Measurements from ENCODE around the gene CNRIP1. TPM values are rescaled to one million over a fixed set of nuclear protein-coding genes. Genes with fewer than 3 reads are reported as not detected.
"Not testable (repeated sequence)": the region's sequence is repeated elsewhere in the genome, so short reads cannot be mapped to it uniquely, and the experiment has no call there.

CNRIP1 gene
- polyA plus RNA-seq, 4 donors, result 19.8 to 27.5 (median 21.8) TPM

- no peak for DNase-seq (ENCODE audit: low read depth in 4 of 4, low spot score in 2 of 4)
Measured at GRCh38 chr2:68341583-68341982, 21.8 kb upstream of the CNRIP1 start.

DNA sequence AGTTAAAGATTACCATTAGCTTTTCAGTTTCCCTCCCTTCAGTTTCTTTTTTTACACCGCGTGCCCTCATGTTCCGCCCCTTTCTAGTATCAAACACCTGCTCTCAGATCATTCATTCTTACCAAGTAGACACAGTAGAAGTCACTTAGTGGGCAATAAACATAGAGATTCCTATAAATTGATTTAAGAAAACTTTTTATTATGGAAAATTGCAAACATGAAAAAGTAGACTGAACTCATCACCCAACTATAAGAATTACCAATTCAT lies 21.2 kb upstream of the CNRIP1 start:
- no peak for DNase-seq (ENCODE audit: low read depth in 4 of 4, low spot score in 2 of 4)

DNA sequence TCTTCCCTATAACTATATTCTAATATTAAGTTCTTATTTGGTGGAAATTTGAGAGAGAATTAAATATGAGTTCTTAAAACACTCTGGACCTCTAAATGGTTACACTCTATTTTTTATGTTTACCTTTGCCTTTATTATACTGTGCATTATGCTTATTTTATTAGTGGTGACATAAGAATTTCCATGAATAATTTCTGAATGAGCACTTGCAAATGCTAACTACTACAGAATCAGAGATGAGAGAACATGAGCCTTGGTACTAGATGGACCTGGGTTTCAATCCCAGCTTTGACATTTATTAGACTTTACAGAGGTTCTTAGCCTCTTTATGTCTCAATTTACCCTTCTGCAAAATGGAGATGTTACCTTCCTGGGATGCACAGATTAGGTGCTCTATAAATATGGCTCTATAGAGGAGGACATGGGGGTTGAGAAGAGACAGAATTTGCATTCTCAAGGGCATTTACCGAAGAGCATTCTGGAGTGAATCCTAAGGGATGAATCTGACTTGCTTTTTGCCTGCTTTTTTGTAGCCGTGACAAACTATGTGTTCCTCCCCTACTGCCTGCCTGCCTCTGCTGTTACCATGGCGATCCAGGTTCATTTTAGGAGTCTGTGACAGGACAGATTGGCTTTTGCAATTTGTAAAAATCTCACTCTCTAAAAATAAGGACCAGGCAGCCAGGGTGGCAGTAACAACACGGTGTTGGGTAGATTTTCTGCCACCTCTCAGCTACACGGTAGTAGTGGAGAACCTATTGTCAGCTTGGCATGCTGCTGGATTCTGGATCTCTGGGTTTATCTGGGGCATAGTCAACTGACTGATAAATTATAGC lies 20.7 kb upstream of the CNRIP1 start:
- DNase-seq (ENCODE audit: low read depth in 4 of 4, low spot score in 2 of 4), result no peak

DNA sequence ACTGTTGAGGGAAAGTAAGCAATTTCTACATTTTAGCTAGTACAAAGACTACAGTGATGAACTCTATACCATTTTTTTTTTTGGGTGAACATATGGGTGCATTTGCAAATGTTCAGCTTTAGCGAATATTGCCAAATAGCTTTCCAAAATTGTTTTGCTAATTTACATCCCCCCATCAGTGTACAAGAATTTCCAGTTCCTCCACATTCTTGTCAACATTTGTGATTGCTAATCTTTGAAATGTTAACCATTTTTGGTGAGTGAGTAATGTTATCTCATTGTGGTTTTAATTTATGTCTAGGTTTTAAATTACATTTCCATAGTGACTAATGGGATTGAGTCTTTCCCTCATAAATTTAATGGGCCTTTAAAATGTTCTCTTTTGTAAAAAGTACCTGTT lies 16.4 kb upstream of the CNRIP1 start:
- no peak for DNase-seq (ENCODE audit: low read depth in 4 of 4, low spot score in 2 of 4)

DNA sequence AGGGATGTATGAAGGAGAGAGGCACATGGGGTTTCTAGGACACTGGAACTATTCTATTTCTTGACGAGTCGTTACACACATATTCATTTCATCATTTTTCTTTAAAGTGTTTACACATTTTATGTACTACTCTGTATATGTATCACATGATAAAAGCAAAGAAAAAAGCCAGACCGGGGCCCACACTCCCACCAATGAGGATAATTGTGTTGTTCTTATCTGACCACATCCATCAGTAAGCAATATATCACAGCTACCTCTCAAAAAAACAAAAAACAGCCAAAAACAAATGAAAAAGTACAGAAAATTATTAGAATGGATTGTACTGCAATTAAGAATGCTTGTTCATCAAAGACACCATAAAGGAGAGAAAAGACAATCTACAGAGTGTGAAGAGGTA lies 14.2 kb upstream of the CNRIP1 start:
- no peak for DNase-seq (ENCODE audit: low read depth in 4 of 4, low spot score in 2 of 4)

DNA sequence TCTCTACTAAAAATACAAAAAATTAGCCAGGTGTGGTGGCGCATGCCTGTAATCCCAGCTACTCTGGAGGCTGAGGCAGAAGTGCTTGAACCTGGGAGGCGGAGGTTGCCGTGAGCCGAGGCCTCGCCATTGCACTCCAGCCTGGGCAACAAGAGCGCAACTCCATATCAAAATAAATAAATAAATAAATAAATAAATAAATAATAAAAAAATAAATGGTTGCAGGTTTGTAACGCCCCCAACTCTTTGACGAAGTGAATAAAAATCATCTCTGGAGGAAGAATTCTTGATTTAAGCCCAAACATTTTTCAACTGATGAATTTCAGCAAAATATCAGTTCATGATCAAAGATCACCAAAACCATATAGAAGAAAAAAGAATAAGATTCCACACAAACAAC lies 13.3 kb upstream of the CNRIP1 start:
- no peak for DNase-seq (ENCODE audit: low read depth in 4 of 4, low spot score in 2 of 4)

DNA sequence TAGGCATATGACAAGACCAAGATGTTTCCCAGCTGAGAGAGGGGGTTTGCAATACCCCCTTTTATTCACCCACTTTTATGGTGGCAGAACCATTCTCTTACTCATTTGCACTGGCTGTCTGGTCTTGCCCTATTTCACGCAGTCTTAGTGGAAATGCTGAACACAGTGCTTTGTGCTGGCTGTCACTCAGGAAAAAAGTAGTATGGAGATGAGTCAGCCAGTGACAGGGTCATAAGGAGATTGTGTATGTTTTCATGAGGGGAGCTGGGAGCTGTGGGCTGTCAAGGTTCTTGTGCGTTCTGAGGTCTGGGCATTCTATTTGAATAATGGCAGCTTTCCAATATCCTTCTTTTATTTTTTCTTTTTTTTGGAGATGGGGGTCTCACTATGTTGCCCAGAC lies 10.9 kb upstream of the CNRIP1 start:
- no peak for DNase-seq (ENCODE audit: low read depth in 4 of 4, low spot score in 2 of 4)

DNA sequence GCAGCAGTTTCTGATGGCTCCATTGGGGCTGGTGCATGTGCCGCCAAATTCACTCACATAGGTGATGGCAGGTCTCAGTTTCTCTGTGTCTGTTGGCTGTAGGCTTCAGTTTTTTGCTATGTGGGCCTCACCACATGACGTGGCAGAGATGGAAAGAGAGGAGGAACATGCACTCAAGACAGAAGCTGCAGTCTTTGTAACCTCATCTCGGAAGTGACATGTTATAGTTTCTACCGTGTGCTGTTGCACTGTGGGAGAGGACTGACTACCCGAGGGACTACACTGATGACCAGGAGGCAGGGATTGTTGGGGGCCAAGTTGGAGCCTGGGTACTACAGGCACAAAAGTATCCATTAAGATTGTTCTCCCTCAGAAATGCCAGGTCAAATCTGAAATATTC lies 9.2 kb upstream of the CNRIP1 start:
- no peak for DNase-seq (ENCODE audit: low read depth in 4 of 4, low spot score in 2 of 4)

GRCh38 chr2:68325056-68325455 lies 5.3 kb upstream of the CNRIP1 start:
- DNase-seq (ENCODE audit: low read depth in 4 of 4, low spot score in 2 of 4), result no peak

- DNase-seq (ENCODE audit: low read depth in 4 of 4, low spot score in 2 of 4), result peak; percentile 26 to 53 (median 40)
Measured at GRCh38 chr2:68320118-68320641, 431 bp upstream of the CNRIP1 start.

DNA sequence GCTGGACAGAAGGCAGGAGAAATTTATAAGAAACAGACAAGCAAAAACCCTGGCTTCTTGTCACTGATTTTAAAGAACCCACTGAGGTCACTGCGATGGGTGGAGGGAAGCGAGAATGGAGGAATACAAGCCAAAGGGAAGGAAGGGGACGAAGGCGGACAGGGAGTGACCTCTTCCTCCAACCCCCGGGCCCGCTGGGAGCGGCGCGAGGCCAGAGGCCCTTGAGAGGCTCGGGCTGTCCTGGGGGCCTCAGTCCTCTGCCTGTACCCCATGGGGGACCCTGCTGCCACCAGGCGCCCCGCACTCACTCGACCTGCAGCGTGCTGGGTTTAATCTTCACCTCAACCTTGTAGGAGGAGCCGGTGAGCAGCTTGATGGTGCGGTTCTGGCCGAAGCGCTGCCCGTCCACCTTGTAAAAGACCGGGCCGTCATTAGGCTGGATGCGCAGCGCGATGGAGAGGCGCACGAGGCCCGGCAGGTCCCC lies 793 bp downstream of the CNRIP1 start:
- DNase-seq (ENCODE audit: low read depth in 4 of 4, low spot score in 2 of 4), result peak in 3 of 4 donors; percentile 11 to 41 (median 24)

- DNase-seq (ENCODE audit: low read depth in 4 of 4, low spot score in 2 of 4), result peak in 2 of 4 donors; percentile 2 to 8
Measured at GRCh38 chr2:68317971-68318913, 1.5 kb downstream of the CNRIP1 start.

- DNase-seq (ENCODE audit: low read depth in 4 of 4, low spot score in 2 of 4), result no peak
Measured at GRCh38 chr2:68316111-68316510, 3.6 kb downstream of the CNRIP1 start.

- DNase-seq (ENCODE audit: low read depth in 4 of 4, low spot score in 2 of 4), result no peak
Measured at GRCh38 chr2:68311033-68311432, 8.7 kb downstream of the CNRIP1 start.

- no peak for DNase-seq (ENCODE audit: low read depth in 4 of 4, low spot score in 2 of 4)
Measured at GRCh38 chr2:68309426-68309825, 10.3 kb downstream of the CNRIP1 start.

- not testable (repeated sequence) for DNase-seq (ENCODE audit: low read depth in 4 of 4, low spot score in 2 of 4)
Measured at GRCh38 chr2:68303902-68304272, 15.9 kb downstream of the CNRIP1 start.

- DNase-seq (ENCODE audit: low read depth in 4 of 4, low spot score in 2 of 4), result no peak
Measured at GRCh38 chr2:68303033-68303901, 16.5 kb downstream of the CNRIP1 start.

DNA sequence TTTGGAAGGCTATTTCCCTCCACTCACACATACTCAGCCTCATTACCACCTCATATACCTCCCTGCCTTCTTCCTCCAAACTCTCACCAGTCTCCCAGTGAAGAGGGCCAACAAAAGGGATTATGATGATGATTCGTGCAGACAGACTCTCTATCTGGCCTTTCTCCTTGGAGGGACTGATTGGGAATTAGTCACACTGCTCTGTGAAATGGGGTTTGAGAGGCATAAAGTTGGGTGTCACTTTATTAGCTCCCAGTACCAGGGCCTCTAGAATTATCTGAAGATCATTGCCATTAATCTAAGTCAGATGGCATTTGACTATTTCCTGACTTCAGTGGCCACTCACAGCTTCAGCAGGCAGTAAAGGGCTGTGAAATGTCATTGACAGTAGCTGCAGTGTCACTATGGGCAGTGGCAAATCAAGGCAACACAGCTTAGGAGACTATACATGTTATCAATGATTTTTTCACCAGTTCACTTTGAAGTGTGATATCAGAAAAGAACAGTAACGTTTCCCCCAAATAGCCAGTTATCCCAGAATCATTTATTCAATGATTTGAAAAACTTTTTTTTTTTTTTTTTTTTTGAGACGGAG lies 17.4 kb downstream of the CNRIP1 start:
- no peak for DNase-seq (ENCODE audit: low read depth in 4 of 4, low spot score in 2 of 4)

DNA sequence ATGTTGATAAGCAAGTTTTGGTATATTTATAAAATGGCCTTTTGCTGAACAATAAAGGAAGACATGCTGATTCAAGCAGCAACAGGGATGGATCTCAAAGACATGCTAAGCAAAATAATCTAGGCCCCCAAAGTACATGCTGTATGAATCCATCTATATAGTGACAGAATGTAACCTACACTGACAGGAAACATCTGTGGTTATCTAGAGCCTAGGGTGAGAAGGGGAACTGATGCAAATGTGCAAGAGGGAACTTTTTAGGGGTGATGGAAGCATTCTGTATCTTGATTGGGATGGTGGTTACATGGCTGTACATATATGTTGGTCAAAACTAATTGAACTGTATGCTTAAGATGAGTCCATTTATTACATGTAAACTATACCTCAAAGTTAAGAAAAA lies 24.2 kb downstream of the CNRIP1 start:
- no peak for DNase-seq (ENCODE audit: low read depth in 4 of 4, low spot score in 2 of 4)

DNA sequence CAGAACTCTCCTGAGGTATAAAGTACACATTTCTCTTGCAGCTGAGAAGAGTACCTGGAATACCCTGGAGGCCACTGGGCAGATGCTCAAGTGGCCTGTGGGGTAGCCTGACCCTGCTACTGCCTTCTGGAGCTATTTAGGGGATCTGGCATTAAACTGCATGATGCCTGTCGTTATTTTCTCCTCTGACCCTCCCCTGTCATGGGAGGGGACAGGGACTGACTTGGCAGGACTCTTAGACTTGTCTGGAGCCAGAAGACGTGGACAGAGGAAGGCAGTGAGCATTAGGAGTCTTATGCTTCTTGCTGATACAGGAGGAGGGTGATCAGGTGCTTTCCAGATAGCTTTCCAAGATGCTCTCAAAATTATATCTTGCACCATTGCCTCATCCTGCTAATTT lies 24.8 kb downstream of the CNRIP1 start:
- DNase-seq (ENCODE audit: low read depth in 4 of 4, low spot score in 2 of 4), result no peak
